Neural progenitor cell (in vitro differentiated cells): Measurements from ENCODE around the gene CCDC122. TPM values are rescaled to one million over a fixed set of nuclear protein-coding genes. Genes with fewer than 3 reads are reported as not detected.

Experiments
- DNase-seq: peaks from one replicate; pipeline ENCODE4 v3.0.0-alpha.2; 2016; ENCODE audit warnings: low spot score
- H2AFZ ChIP-seq: fragments of 200-600 bp; sonication (generic); replicated peaks from 2 replicates; pipeline ENCODE4 v1.6.1; 2016; ENCODE audit warnings: antibody characterized with exemption
- H3F3A ChIP-seq: fragments of 200-600 bp; sonication (generic); 2 replicates; pipeline ENCODE4 v1.6.1; 2016; ENCODE audit warnings: antibody characterized with exemption, low read depth
- H3K27ac ChIP-seq: fragments of 200-600 bp; sonication (generic); 2 replicates; pipeline ENCODE4 v1.5.1; 2016; ENCODE audit warnings: mild to moderate bottlenecking
- H3K27me3 ChIP-seq: fragments of 200-600 bp; sonication (generic); 2 replicates; pipeline ENCODE4 v1.6.1; 2016; ENCODE audit warnings: mild to moderate bottlenecking, moderate library complexity
- H3K36me3 ChIP-seq: fragments of 200-600 bp; sonication (generic); 2 replicates; pipeline ENCODE4 v1.5.1; 2016
- H3K4me1 ChIP-seq: fragments of 200-600 bp; sonication (generic); 2 replicates; pipeline ENCODE4 v1.6.1; 2016; ENCODE audit warnings: mixed run types
- H3K4me2 ChIP-seq: fragments of 200-600 bp; sonication (generic); 2 replicates; pipeline ENCODE4 v1.6.1; 2016
- H3K4me3 ChIP-seq: fragments of 200-600 bp; sonication (generic); 2 replicates; pipeline ENCODE4 v1.5.1; 2016
- H3K79me2 ChIP-seq: fragments of 200-600 bp; sonication (generic); 2 replicates; pipeline ENCODE4 v1.6.1; 2016; ENCODE audit warnings: low read depth
- H3K9ac ChIP-seq: fragments of 200-600 bp; sonication (generic); 2 replicates; pipeline ENCODE4 v1.6.1; 2016
- H3K9me3 ChIP-seq: fragments of 200-600 bp; sonication (generic); 2 replicates; pipeline ENCODE4 v1.5.1; 2016; ENCODE audit warnings: low read depth
- H4K20me1 ChIP-seq: fragments of 200-600 bp; sonication (generic); 2 replicates; pipeline ENCODE4 v1.6.1; 2016; ENCODE audit warnings: low read depth
- H3K27ac Mint-ChIP-seq: 3 replicates; pipeline ENCODE4 v1.8.0; 2021; ENCODE audit warnings: mixed read lengths
- H3K27me3 Mint-ChIP-seq: 2 replicates; pipeline ENCODE4 v1.8.0; 2022; ENCODE audit warnings: low read depth, mild to moderate bottlenecking, inconsistent platforms, moderate library complexity, mixed read lengths; ENCODE audit not compliant: insufficient read depth
- H3K36me3 Mint-ChIP-seq: 3 replicates; pipeline ENCODE4 v1.8.0; 2021; ENCODE audit warnings: mixed read lengths
- H3K4me1 Mint-ChIP-seq: 3 replicates; pipeline ENCODE4 v1.8.0; 2021; ENCODE audit warnings: mixed read lengths
- H3K4me3 Mint-ChIP-seq: 3 replicates; pipeline ENCODE4 v1.8.0; 2021; ENCODE audit warnings: mild to moderate bottlenecking, moderate library complexity, mixed read lengths
- H3K9me3 Mint-ChIP-seq: 3 replicates; pipeline ENCODE4 v1.8.0; 2020; ENCODE audit warnings: mixed read lengths
- EZH2 ChIP-seq: fragments of 200-600 bp; sonication (generic); IDR thresholded peaks from 2 replicates; pipeline ENCODE4 v1.6.1; 2017; ENCODE audit warnings: antibody characterized with exemption, mild to moderate bottlenecking, moderate library complexity
- EZH2phosphoT487 ChIP-seq: fragments of 200-600 bp; sonication (generic); IDR thresholded peaks from 2 replicates; pipeline ENCODE4 v1.6.1; 2017; ENCODE audit warnings: antibody characterized with exemption
- total RNA-seq: library from RNA; depleted of rRNA; stranded (reverse); fragments of >200 nt; gene quantifications from 2 replicates; pipeline ENCODE4 v1.2.3, GENCODE V29; 2015; ENCODE audit warnings: low replicate concordance
- TF ChIP-seq, protein P1 (sequence below): fragments of 200-600 bp; sonication (generic); IDR thresholded peaks from 2 replicates; pipeline ENCODE4 v1.5.1; 2017; ENCODE audit warnings: antibody characterized with exemption, mild to moderate bottlenecking

The CCDC122 gene
- total RNA-seq, 1 donor from 2014 or later: 24.4 TPM

DNA sequence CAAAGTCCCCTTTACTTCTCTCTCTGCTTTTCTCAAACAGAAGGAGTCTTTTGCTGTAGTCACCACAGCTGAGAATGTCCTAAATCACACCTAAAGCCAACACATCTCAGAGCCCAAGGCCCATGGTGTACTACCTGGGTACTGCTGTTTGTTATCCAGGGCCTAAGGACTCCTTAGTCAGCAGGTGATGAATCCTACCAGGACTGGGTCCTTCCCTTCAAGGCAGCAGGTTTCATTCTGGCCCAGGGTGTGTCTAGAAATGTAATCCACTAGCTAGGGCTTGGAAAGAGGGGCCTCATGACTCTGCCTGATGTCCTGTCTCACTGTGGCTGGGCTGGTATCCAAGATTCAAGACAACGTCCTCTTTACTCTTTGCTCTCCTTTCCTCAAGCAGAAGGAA, 56.6 kb downstream of the CCDC122 start:
- Histone ChIP-seq H3K4me1 (no peaks in the 10 kb centered on the region), H3K9ac (no peak overlapping the region), H2AFZ (no peak overlapping the region), H3F3A (no peaks in the 10 kb centered on the region), H3K4me2 (no peak overlapping the region), H3K27ac (no peak overlapping the region), H4K20me1 (no peaks in the 10 kb centered on the region), H3K36me3 (no peaks in the 10 kb centered on the region), H3K4me3 (no peak overlapping the region), H3K9me3 (no peaks in the 10 kb centered on the region), H3K79me2 (no peaks in the 10 kb centered on the region), H3K27me3 (no peaks in the 10 kb centered on the region)
- no peak overlapping the region for H3K4me3 Mint-ChIP-seq
- H3K27ac Mint-ChIP-seq: no peak overlapping the region
- H3K9me3 Mint-ChIP-seq: peaks cover 5% of the 10 kb centered on the region
- no peak for DNase-seq
- no peaks in the 10 kb centered on the region for H3K27me3 Mint-ChIP-seq
- H3K36me3 Mint-ChIP-seq: no peaks in the 10 kb centered on the region
- no peaks in the 10 kb centered on the region for H3K4me1 Mint-ChIP-seq
- TF ChIP-seq, protein P1, sequence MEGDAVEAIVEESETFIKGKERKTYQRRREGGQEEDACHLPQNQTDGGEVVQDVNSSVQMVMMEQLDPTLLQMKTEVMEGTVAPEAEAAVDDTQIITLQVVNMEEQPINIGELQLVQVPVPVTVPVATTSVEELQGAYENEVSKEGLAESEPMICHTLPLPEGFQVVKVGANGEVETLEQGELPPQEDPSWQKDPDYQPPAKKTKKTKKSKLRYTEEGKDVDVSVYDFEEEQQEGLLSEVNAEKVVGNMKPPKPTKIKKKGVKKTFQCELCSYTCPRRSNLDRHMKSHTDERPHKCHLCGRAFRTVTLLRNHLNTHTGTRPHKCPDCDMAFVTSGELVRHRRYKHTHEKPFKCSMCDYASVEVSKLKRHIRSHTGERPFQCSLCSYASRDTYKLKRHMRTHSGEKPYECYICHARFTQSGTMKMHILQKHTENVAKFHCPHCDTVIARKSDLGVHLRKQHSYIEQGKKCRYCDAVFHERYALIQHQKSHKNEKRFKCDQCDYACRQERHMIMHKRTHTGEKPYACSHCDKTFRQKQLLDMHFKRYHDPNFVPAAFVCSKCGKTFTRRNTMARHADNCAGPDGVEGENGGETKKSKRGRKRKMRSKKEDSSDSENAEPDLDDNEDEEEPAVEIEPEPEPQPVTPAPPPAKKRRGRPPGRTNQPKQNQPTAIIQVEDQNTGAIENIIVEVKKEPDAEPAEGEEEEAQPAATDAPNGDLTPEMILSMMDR: no peak
- TF ChIP-seq EZH2 (no peak), EZH2phosphoT487 (no peak)

DNA sequence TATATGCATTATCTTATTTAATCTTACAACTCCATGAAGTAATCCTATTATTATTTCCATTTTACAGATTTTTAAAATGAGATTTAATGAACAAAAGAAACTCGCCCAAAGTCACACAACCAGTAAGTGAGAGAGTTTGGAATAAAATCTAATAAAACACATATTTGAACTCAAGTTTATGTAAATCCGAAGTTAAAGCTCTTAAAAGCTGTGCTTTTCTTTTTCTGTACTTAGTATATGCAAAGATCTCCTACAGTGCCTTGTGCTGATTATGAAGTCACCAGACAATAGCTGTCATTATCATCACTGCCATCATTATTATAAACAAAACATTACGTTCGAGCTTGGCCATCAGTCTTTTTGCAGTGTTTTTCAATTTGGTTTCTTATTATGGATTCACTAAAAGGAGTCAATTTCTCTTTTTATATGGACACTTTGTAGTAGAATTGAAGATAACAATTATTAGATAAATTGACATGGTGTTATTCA, 63.1 kb downstream of the CCDC122 start:
- no peak overlapping the region for H3K4me2 ChIP-seq
- no peak overlapping the region for H2AFZ ChIP-seq
- no peak overlapping the region for H3K9ac ChIP-seq
- H4K20me1 ChIP-seq: no peaks in the 10 kb centered on the region
- peaks cover 16% of the 10 kb centered on the region for H3K4me1 Mint-ChIP-seq
- peaks cover 6% of the 10 kb centered on the region for H3K9me3 Mint-ChIP-seq
- no peak for DNase-seq
- no peak overlapping the region for H3K4me3 ChIP-seq
- no peak overlapping the region for H3K27ac Mint-ChIP-seq
- no peak overlapping the region for H3K4me3 Mint-ChIP-seq
- no peaks in the 10 kb centered on the region for H3K9me3 ChIP-seq
- no peak overlapping the region for H3K27ac ChIP-seq
- no peaks in the 10 kb centered on the region for H3F3A ChIP-seq
- H3K79me2 ChIP-seq: no peaks in the 10 kb centered on the region
- peaks cover 2% of the 10 kb centered on the region for H3K27me3 Mint-ChIP-seq
- no peaks in the 10 kb centered on the region for H3K36me3 ChIP-seq
- no peaks in the 10 kb centered on the region for H3K36me3 Mint-ChIP-seq
- H3K4me1 ChIP-seq: no peaks in the 10 kb centered on the region
- H3K27me3 ChIP-seq: no peaks in the 10 kb centered on the region
- no peak for TF ChIP-seq EZH2
- TF ChIP-seq, protein P1: no peak
- TF ChIP-seq EZH2phosphoT487: no peak

DNA sequence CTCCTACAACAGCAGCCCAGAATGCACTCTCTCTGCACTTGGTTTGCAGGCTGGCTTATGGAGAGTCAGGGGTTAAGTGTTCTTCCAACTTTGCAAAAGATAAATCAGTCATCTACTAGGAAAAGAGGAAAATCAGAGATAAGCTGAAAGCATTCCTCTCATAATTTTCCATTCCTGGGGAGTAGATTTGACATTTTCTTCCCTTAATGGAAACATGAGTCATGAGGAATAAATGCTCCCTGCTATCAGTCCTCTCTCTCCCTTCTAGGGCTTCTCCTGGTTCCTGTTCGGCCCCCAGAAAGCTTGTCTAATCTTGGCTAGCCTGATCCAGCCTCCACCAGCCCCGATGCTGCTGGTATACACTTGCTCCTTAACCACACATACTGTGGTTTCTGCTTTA, 64.3 kb downstream of the CCDC122 start:
- H2AFZ ChIP-seq: no peak overlapping the region
- Mint-ChIP-seq H3K4me1 (peaks cover 16% of the 10 kb centered on the region), H3K27ac (no peak overlapping the region), H3K9me3 (peaks cover 3% of the 10 kb centered on the region), H3K4me3 (no peak overlapping the region), H3K36me3 (no peaks in the 10 kb centered on the region), H3K27me3 (peaks cover 2% of the 10 kb centered on the region)
- no peaks in the 10 kb centered on the region for H3K9me3 ChIP-seq
- no peaks in the 10 kb centered on the region for H3K27me3 ChIP-seq
- H3K4me2 ChIP-seq: no peak overlapping the region
- H3K79me2 ChIP-seq: no peaks in the 10 kb centered on the region
- no peak overlapping the region for H3K27ac ChIP-seq
- H3K4me1 ChIP-seq: no peaks in the 10 kb centered on the region
- no peak overlapping the region for H3K9ac ChIP-seq
- no peaks in the 10 kb centered on the region for H3K36me3 ChIP-seq
- H3K4me3 ChIP-seq: no peak overlapping the region
- no peak for DNase-seq
- no peaks in the 10 kb centered on the region for H4K20me1 ChIP-seq
- no peaks in the 10 kb centered on the region for H3F3A ChIP-seq
- TF ChIP-seq EZH2phosphoT487: no peak
- TF ChIP-seq, protein P1: no peak
- TF ChIP-seq EZH2: no peak
